Psoas muscle (tissue), 8 donors: ENCODE measurements around the gene BCL6. TPM values are rescaled to one million over a fixed set of nuclear protein-coding genes. Genes with fewer than 3 reads are reported as not detected.
A peak's percentile ranks its signal among the peaks of the same experiment; 100 is the strongest.
"Not testable (repeated sequence)": the region's sequence is repeated elsewhere in the genome, so short reads cannot be mapped to it uniquely, and the experiment has no call there.

Source experiments
- ATAC-seq, 4 donors: fragments of 200-7000 bp; cut with Tn5 transposase; one replicate each; pipeline ENCODE4 v1.9.1; 2020; ENCODE audit warnings: moderate library complexity in 3 of 4, mild to moderate bottlenecking in 2 of 4
- DNase-seq, 2 donors: peaks; one replicate each; pipeline ENCODE4 v3.0.0-alpha.2; 2020
- H3K27ac ChIP-seq: fragments of 200-600 bp; one replicate; pipeline ENCODE4 v1.8.0; 2022
- H3K27me3 ChIP-seq, 3 donors: fragments of 200-600 bp in 1 of 3; one replicate each; pipeline versions ENCODE4 v1.6.1 to v1.8.0; 2013 to 2022; ENCODE audit warnings: low read length in 2 of 3, mild to moderate bottlenecking in 2 of 3, moderate library complexity in 1 of 3; ENCODE audit not compliant: insufficient read depth in 3 of 3
- H3K36me3 ChIP-seq, 2 donors: fragments of 200-600 bp in 1 of 2; one replicate each; pipeline versions ENCODE4 v1.6.1 to v1.8.0; 2013 to 2022; ENCODE audit warnings: low read depth in 1 of 2, mild to moderate bottlenecking in 1 of 2, moderate library complexity in 1 of 2; ENCODE audit not compliant: insufficient read depth in 1 of 2
- H3K4me1 ChIP-seq: fragments of 200-600 bp; one replicate; pipeline ENCODE4 v1.8.0; 2022
- H3K4me3 ChIP-seq: fragments of 200-600 bp; one replicate; pipeline ENCODE4 v1.8.0; 2022; ENCODE audit warnings: mild to moderate bottlenecking
- H3K9me3 ChIP-seq: fragments of 200-600 bp; one replicate; pipeline ENCODE4 v1.8.0; 2022
- CTCF ChIP-seq: fragments of 200-600 bp; IDR thresholded peaks from one replicate; pipeline ENCODE4 v1.8.0; 2022; ENCODE audit warnings: antibody characterized with exemption
- WGBS, 3 donors: extraction: QIAGEN DNeasy Blood & Tissue Kit; methylation state at CpG; one replicate each; pipeline versions ENCODE4 v1.1.6 to v1.1.7; 2013; 5-methylcytosine and 5-hydroxymethylcytosine counted together
- intact Hi-C, 2 donors: fragments of 100-400 bp; cut with DNase I; formaldehyde crosslinking; loops; one replicate each; pipeline versions ENCODE4 v1.11.0 to v1.14.2; 2022
- polyA plus RNA-seq, 3 donors: library from polyadenylated mRNA; stranded (reverse); fragments of 200-250 nt; gene quantifications; one replicate each; pipeline ENCODE4 v1.2.3, GENCODE V29; 2013
- total RNA-seq, 4 donors: library from RNA; stranded (reverse); fragmentation: NEBNext Ultra II Directional in 2 of 4; extraction: Animal tissue kit (Norgen Biotek cat#: 25700) in 2 of 4; gene quantifications; one replicate each; pipeline versions ENCODE4 v1.2.1 to v1.2.4, GENCODE V29; 2021 to 2023
- donor health status: healthy with polysubstance abuse.
- donor health status: DM: no; HTN: no; CAD: no; lungs with moderate emphysema.
- donor health status: Bipolar disorder and iron deficiency.
- donor health status: healthy.
- donor health status: DM: yes; HTN: yes; CAD: no.
- donor health status: DM: no; HTN: no; CAD: no.
- donor health status: DM: no; HTN: no; CAD: no.
- donor health status: DM: yes; HTN: yes; CAD: no.

Gene BCL6
- total and polyA plus RNA-seq, 7 donors, result 43.2 to 524 (median 265) TPM

- H3K36me3 ChIP-seq, result no peaks in the 10 kb centered on the region
- H3K4me3 ChIP-seq, result no peak overlapping the region
- DNase-seq (no peak), ATAC-seq (no peak)
- no peak for TF ChIP-seq CTCF
- intact Hi-C loops, result no loop called here
- peaks cover 5% of the 10 kb centered on the region for H3K9me3 ChIP-seq
- H3K4me1 ChIP-seq, result no peaks in the 10 kb centered on the region
- WGBS, 3 donors, result 89 to 92% (median 90%) methylated on average over 7 of the region's 7 CpGs
- no peak overlapping the region for H3K27ac ChIP-seq
- H3K27me3 ChIP-seq, result peaks cover 0 to 4% (median 2%) of the 10 kb centered on the region in 3 donors
Observed at GRCh38 chr3:187685948-187686347, 59.3 kb downstream of the BCL6 start.

- ATAC-seq, result no peak
- Histone ChIP-seq H3K27me3 (peaks cover 0 to 4% (median 2%) of the 10 kb centered on the region in 3 donors), H3K4me3 (no peak overlapping the region), H3K36me3 (no peaks in the 10 kb centered on the region), H3K9me3 (peaks cover 5% of the 10 kb centered on the region), H3K27ac (no peak overlapping the region), H3K4me1 (no peaks in the 10 kb centered on the region)
- DNase-seq, result no peak
- WGBS, 3 donors, result 65 to 74% (median 71%) methylated on average over 2 of the region's 2 CpGs
- no peak for TF ChIP-seq CTCF
- intact Hi-C loops, result no loop called here
Observed at GRCh38 chr3:187684880-187685279, 60.4 kb downstream of the BCL6 start.

GRCh38 chr3:187684444-187684843 lies 60.8 kb downstream of the BCL6 start:
- 85 to 92% (median 88%) methylated on average over 1 of the region's 1 CpG for WGBS, 3 donors
- H3K36me3 ChIP-seq, result no peaks in the 10 kb centered on the region
- no peak overlapping the region for H3K4me3 ChIP-seq
- ATAC-seq (no peak), DNase-seq (no peak)
- H3K4me1 ChIP-seq, result no peaks in the 10 kb centered on the region
- H3K27ac ChIP-seq, result no peak overlapping the region
- H3K27me3 ChIP-seq, result peaks cover 0 to 4% (median 2%) of the 10 kb centered on the region in 3 donors
- no peak for TF ChIP-seq CTCF
- peaks cover 5% of the 10 kb centered on the region for H3K9me3 ChIP-seq
- intact Hi-C loops, result no loop called here

- ATAC-seq, H3K4me3 ChIP-seq, H3K36me3 ChIP-seq, H3K4me1 ChIP-seq, H3K9me3 ChIP-seq, H3K27me3 ChIP-seq, DNase-seq, H3K27ac ChIP-seq: not testable (repeated sequence)
- intact Hi-C loops, result loop anchor here (2.0 kb wide), 2 partner anchors 33 to 363 kb away; no protein-coding TSS in a partner anchor
- WGBS, 3 donors, result 82 to 86% (median 83%) methylated on average over 11 of the region's 11 CpGs
Observed at GRCh38 chr3:187681756-187682155, 63.5 kb downstream of the BCL6 start.

- Histone ChIP-seq H3K27me3 (peaks cover 0 to 4% (median 2%) of the 10 kb centered on the region in 3 donors), H3K9me3 (no peaks in the 10 kb centered on the region), H3K27ac (no peak overlapping the region), H3K36me3 (no peaks in the 10 kb centered on the region), H3K4me1 (no peaks in the 10 kb centered on the region), H3K4me3 (no peak overlapping the region)
- intact Hi-C loops, result loop anchor here (1.0 to 5.0 kb wide), 6 partner anchors 35 to 461 kb away; no protein-coding TSS in a partner anchor
- 28 to 31% (median 29%) methylated on average over 7 of the region's 7 CpGs for WGBS, 3 donors
- ATAC-seq (peak; percentile 86 to 98 (median 90)), DNase-seq (peak; percentile 70 to 82)
- TF ChIP-seq CTCF, result peak; percentile 95
Observed at GRCh38 chr3:187679638-187680396, 65.5 kb downstream of the BCL6 start.
